Fibroblast of the aortic adventitia (primary cell): Measurements from ENCODE around the gene PWP1. TPM values are rescaled to one million over a fixed set of nuclear protein-coding genes. Genes with fewer than 3 reads are reported as not detected.
"Not testable (repeated sequence)": the region's sequence is repeated elsewhere in the genome, so short reads cannot be mapped to it uniquely, and the experiment has no call there.

Experiments
- DNase-seq: peaks from one replicate; pipeline ENCODE4 v3.0.0-alpha.2; 2010; ENCODE audit warnings: low read depth
- H3K4me3 ChIP-seq: 2 replicates; pipeline ENCODE4 v1.5.1; 2011; ENCODE audit warnings: low read depth, mild to moderate bottlenecking, control low read depth, low read length, moderate library complexity
- CTCF ChIP-seq: IDR thresholded peaks from 2 replicates; pipeline ENCODE4 v1.5.1; 2011; ENCODE audit warnings: mild to moderate bottlenecking, low read length, control low read depth, inconsistent platforms; ENCODE audit not compliant: insufficient read depth
- total RNA-seq: library from RNA; depleted of rRNA; stranded (reverse); fragments of >200 nt; gene quantifications from 2 replicates; pipeline ENCODE4 v1.2.3, GENCODE V29; 2012; ENCODE audit warnings: low replicate concordance

The PWP1 gene
- total RNA-seq, 1 donor = 72.0 TPM

- no peak overlapping the region for H3K4me3 ChIP-seq
- no peak for DNase-seq
- TF ChIP-seq CTCF = no peak
Observed at GRCh38 chr12:107702106-107702505, 16.5 kb downstream of the PWP1 start.

GRCh38 chr12:107704041-107704440 lies 18.4 kb downstream of the PWP1 start:
- DNase-seq = no peak
- no peak overlapping the region for H3K4me3 ChIP-seq
- TF ChIP-seq CTCF = no peak

GRCh38 chr12:107705522-107705921 lies 19.9 kb downstream of the PWP1 start:
- not testable (repeated sequence) for H3K4me3 ChIP-seq, DNase-seq

- TF ChIP-seq CTCF = no peak
- DNase-seq = no peak
- H3K4me3 ChIP-seq = no peak overlapping the region
Observed at GRCh38 chr12:107715780-107716179, 30.2 kb downstream of the PWP1 start.

GRCh38 chr12:107718606-107719005 lies 33.0 kb downstream of the PWP1 start:
- no peak overlapping the region for H3K4me3 ChIP-seq
- no peak for TF ChIP-seq CTCF
- no peak for DNase-seq

GRCh38 chr12:107727327-107727726 lies 41.7 kb downstream of the PWP1 start:
- H3K4me3 ChIP-seq, DNase-seq: not testable (repeated sequence)

- H3K4me3 ChIP-seq = not testable (repeated sequence)
Observed at GRCh38 chr12:107727742-107728141, 42.1 kb downstream of the PWP1 start.

GRCh38 chr12:107730618-107731341 lies 45.2 kb downstream of the PWP1 start:
- TF ChIP-seq CTCF = no peak
- H3K4me3 ChIP-seq = no peak overlapping the region
- DNase-seq = no peak

More at GRCh38 chr12:107727742-107728141, 42.1 kb downstream of the PWP1 start:
- not testable (repeated sequence) for DNase-seq
